HCT116 (cell line): ENCODE data around the gene TDRD3. TPM values are rescaled to one million over a fixed set of nuclear protein-coding genes. Genes with fewer than 3 reads are reported as not detected.

ENCODE experiments used
- ATAC-seq: fragments of 200-7000 bp; cut with Tn5 transposase; 2 replicates; pipeline ENCODE4 v1.9.1; 2020; ENCODE audit warnings: mild to moderate bottlenecking, moderate library complexity
- BruUV-seq: library from RNA; stranded (reverse); fragments of 400-500 nt; replicated peaks from 2 replicates; lab custom pipeline; 2021; lab: Mats Ljungman, UMichigan
- CTCF ChIA-PET: fragments of 300-600 bp; sonication (Branson Sonifier 250); formaldehyde crosslinking; loops from one replicate; lab custom pipeline; 2021; ENCODE audit warnings: antibody characterized with exemption; lab: Charles Lee
- POLR2A ChIA-PET: fragments of 300-600, 350-600 bp; sonication (Branson Sonifier 250); formaldehyde crosslinking; loops from one replicate; lab custom pipeline; 2021; ENCODE audit warnings: antibody characterized with exemption; lab: Charles Lee
- RAD21 ChIA-PET, 2 experiments: fragments of 300-600 bp; sonication (Branson Sonifier 250); formaldehyde crosslinking; loops; one replicate each; lab custom pipeline; 2023; ENCODE audit warnings: low total read pairs in 2 of 2; ENCODE audit not compliant: uncharacterized antibody in 2 of 2, unreplicated experiment in 2 of 2, low non-redundant PET in 1 of 2; lab: Charles Lee
- DNase-seq: peaks from one replicate; pipeline ENCODE4 v3.0.0-alpha.2; 2010; ENCODE audit warnings: low read depth, low spot score
- H2AFZ ChIP-seq: fragments of 200-600 bp; shearing (Covaris generic), sonication (generic); 2 replicates; pipeline ENCODE4 v1.6.1; 2017; ENCODE audit warnings: low read depth, mixed run types, mixed read lengths, antibody characterized with exemption, low read length; ENCODE audit not compliant: poor library complexity, severe bottlenecking
- H3K27ac ChIP-seq: 2 replicates; pipeline ENCODE4 v1.5.1; 2012; ENCODE audit warnings: low read depth, low read length
- H3K27me3 ChIP-seq: fragments of 200-600 bp; sonication (generic); 2 replicates; pipeline ENCODE4 v1.6.1; 2016; ENCODE audit warnings: mixed run types, low read length, mixed read lengths; ENCODE audit not compliant: insufficient read depth
- H3K36me3 ChIP-seq, 2 experiments: fragments of 200-500 bp in 1 of 2; fragments of 200-600 bp in 1 of 2; sonication (Bioruptor generic) in 1 of 2; sonication (generic) in 1 of 2; 2 replicates each; pipeline versions ENCODE4 v1.5.1 to v1.6.1; 2014 to 2016; ENCODE audit warnings: low read length in 2 of 2, inconsistent platforms in 1 of 2, mixed read lengths in 1 of 2, mixed run types in 1 of 2; ENCODE audit not compliant: insufficient read depth in 2 of 2, control insufficient read depth in 1 of 2
- H3K4me1 ChIP-seq, 2 experiments: fragments of 200-600 bp in 1 of 2; sonication (generic) in 1 of 2; 2 replicates each; pipeline versions ENCODE4 v1.5.1 to v1.6.1; 2012 to 2017; ENCODE audit warnings: low read length in 2 of 2, inconsistent platforms in 1 of 2, mild to moderate bottlenecking in 1 of 2, mixed read lengths in 1 of 2, mixed run types in 1 of 2, moderate library complexity in 1 of 2; ENCODE audit not compliant: insufficient read depth in 2 of 2, control insufficient read depth in 1 of 2
- H3K4me2 ChIP-seq: fragments of 200-600 bp; sonication (generic); 2 replicates; pipeline ENCODE4 v1.6.1; 2017; ENCODE audit warnings: mixed run types, low read length, mixed read lengths
- H3K4me3 ChIP-seq, 2 experiments: fragments of 200-600 bp in 1 of 2; sonication (generic) in 1 of 2; replicated peaks in 1 of 2; 2 replicates each; pipeline ENCODE4 v1.5.1; 2011 to 2016; ENCODE audit warnings: low read length in 2 of 2, control low read depth in 1 of 2, low read depth in 1 of 2, mild to moderate bottlenecking in 1 of 2, mixed read lengths in 1 of 2, mixed run types in 1 of 2
- H3K79me2 ChIP-seq: fragments of 200-600 bp; sonication (generic); 2 replicates; pipeline ENCODE4 v1.6.1; 2017; ENCODE audit warnings: mild to moderate bottlenecking, mixed run types, low read length, moderate library complexity, mixed read lengths; ENCODE audit not compliant: insufficient read depth
- H3K9ac ChIP-seq: fragments of 200-600 bp; sonication (generic); 2 replicates; pipeline ENCODE4 v1.6.1; 2016; ENCODE audit warnings: low read length, mixed read lengths
- H3K9me2 ChIP-seq: fragments of 200-600 bp; sonication (generic), shearing (Covaris generic); 2 replicates; pipeline ENCODE4 v1.6.1; 2017; ENCODE audit warnings: mixed run types, mild to moderate bottlenecking, moderate library complexity; ENCODE audit not compliant: insufficient read depth
- H3K9me3 ChIP-seq, 2 experiments: fragments of 200-500 bp in 1 of 2; fragments of 200-600 bp in 1 of 2; sonication (Bioruptor generic) in 1 of 2; sonication (generic) in 1 of 2; 2 replicates each; pipeline ENCODE4 v1.6.1; 2014 to 2017; ENCODE audit warnings: low read length in 2 of 2, mixed read lengths in 2 of 2, inconsistent platforms in 1 of 2, low read depth in 1 of 2, mild to moderate bottlenecking in 1 of 2, mixed run types in 1 of 2, moderate library complexity in 1 of 2; ENCODE audit not compliant: control insufficient read depth in 1 of 2, insufficient read depth in 1 of 2
- H4K20me1 ChIP-seq: fragments of 200-600 bp; sonication (generic), shearing (Covaris generic); 2 replicates; pipeline ENCODE4 v1.6.1; 2017; ENCODE audit warnings: mixed run types, mild to moderate bottlenecking, moderate library complexity; ENCODE audit not compliant: insufficient read depth
- ATF3 ChIP-seq: IDR thresholded peaks from 2 replicates; pipeline ENCODE4 v1.6.1; 2012
- CBX3 ChIP-seq: IDR thresholded peaks from 2 replicates; pipeline ENCODE4 v1.6.1; 2012; ENCODE audit warnings: low read depth
- CEBPB ChIP-seq: IDR thresholded peaks from 2 replicates; pipeline ENCODE4 v1.6.1; 2012; ENCODE audit warnings: low read depth
- CTCF ChIP-seq, 3 experiments: fragments of 200-600 bp in 1 of 3; sonication (generic) in 1 of 3; IDR thresholded peaks in 2 of 3; conservative IDR thresholded peaks in 1 of 3; 2 replicates each; pipeline ENCODE4 v1.5.1; 2012 to 2017; ENCODE audit warnings: low read depth in 2 of 3, low read length in 2 of 3, antibody characterized with exemption in 1 of 3, borderline replicate concordance in 1 of 3, control low read depth in 1 of 3, mild to moderate bottlenecking in 1 of 3, mixed read lengths in 1 of 3, mixed run types in 1 of 3, moderate library complexity in 1 of 3; ENCODE audit not compliant: insufficient read depth in 1 of 3
- EGR1 ChIP-seq: IDR thresholded peaks from 2 replicates; pipeline ENCODE4 v1.6.1; 2012; ENCODE audit warnings: low read depth
- ELF1 ChIP-seq: IDR thresholded peaks from 2 replicates; pipeline ENCODE4 v1.6.1; 2012; ENCODE audit warnings: low read depth, borderline replicate concordance
- EZH2 ChIP-seq: fragments of 200-600 bp; sonication (generic); IDR thresholded peaks from 2 replicates; pipeline ENCODE4 v1.6.1; 2017; ENCODE audit warnings: antibody characterized with exemption, mixed run types
- EZH2phosphoT487 ChIP-seq: fragments of 200-600 bp; IDR thresholded peaks from 2 replicates; pipeline ENCODE4 v1.6.1; 2018; ENCODE audit warnings: antibody characterized with exemption, borderline replicate concordance
- FOSL1 ChIP-seq: IDR thresholded peaks from 2 replicates; pipeline ENCODE4 v1.6.1; 2012; ENCODE audit warnings: low read depth
- JUND ChIP-seq: IDR thresholded peaks from 2 replicates; pipeline ENCODE4 v1.6.1; 2012
- MAX ChIP-seq: IDR thresholded peaks from 2 replicates; pipeline ENCODE4 v1.6.1; 2012
- POLR2A ChIP-seq: IDR thresholded peaks from 2 replicates; pipeline ENCODE4 v1.7.0; 2011; ENCODE audit warnings: borderline replicate concordance; ENCODE audit not compliant: insufficient read depth, insufficient read length; ENCODE audit errors: extremely low read depth
- POLR2AphosphoS5 ChIP-seq: IDR thresholded peaks from 2 replicates; pipeline ENCODE4 v1.6.1; 2011; ENCODE audit warnings: mild to moderate bottlenecking, low read depth, low read length, moderate library complexity
- SIN3A ChIP-seq: IDR thresholded peaks from 2 replicates; pipeline ENCODE4 v1.6.1; 2012; ENCODE audit warnings: low read depth
- TCF7L2 ChIP-seq: IDR thresholded peaks from 2 replicates; pipeline ENCODE4 v1.7.0; 2011; ENCODE audit warnings: borderline replicate concordance, inconsistent platforms; ENCODE audit not compliant: insufficient read depth, insufficient read length; ENCODE audit errors: extremely low read depth
- ZFX ChIP-seq: fragments of 450-650 bp; IDR thresholded peaks from 2 replicates; pipeline ENCODE4 v1.6.1; 2017
- intact Hi-C: fragments of 100-400 bp; cut with micrococcal nuclease; formaldehyde crosslinking; loops from 2 replicates; pipeline ENCODE4 v1.10.0; 2022
- total RNA-seq: library from RNA; stranded (reverse); gene quantifications from one replicate; pipeline ENCODE4 v1.2.1, GENCODE V29; 2021; ENCODE audit not compliant: unreplicated experiment

Gene TDRD3
- total RNA-seq, 1 experiment from 2014 or later = 16.9 TPM

DNA sequence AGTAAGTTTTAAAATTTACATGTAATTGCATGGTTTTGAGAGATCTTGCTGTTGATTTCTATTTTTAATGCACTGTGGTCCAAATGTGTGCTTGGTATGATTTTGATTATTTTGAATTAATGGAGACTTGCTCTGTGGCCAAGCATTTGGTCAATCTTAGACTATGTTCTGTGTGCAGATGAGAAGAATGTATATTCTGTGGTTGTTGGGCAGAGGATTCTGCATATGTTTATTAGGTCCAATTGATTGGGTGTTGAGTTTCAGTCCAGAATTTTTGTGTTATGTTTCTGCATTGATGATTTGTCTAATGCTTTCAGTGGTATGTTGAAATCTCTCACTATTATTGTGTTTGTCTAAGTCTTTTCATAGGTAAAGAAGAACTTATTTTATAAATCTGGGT is 82.3 kb downstream of the TDRD3 start:
- ChIA-PET CTCF (no interaction called here), POLR2A (interaction anchor here (0.6 kb wide), 1 partner anchor 11 kb away, joined by 3 read pairs; no protein-coding TSS in a partner anchor), RAD21 (no interaction called here)
- no peaks in the 10 kb centered on the region for H3K36me3 ChIP-seq
- no peak overlapping the region for H3K4me3 ChIP-seq
- TF ChIP-seq JUND (no peak), POLR2AphosphoS5 (no peak), CBX3 (no peak), EZH2phosphoT487 (no peak), ZFX (no peak), EGR1 (no peak), ATF3 (no peak), CTCF (IDR thresholded peaks at IDR 0.05 in 2 of 3, conservative IDR thresholded peaks at IDR 0.05 in 1 of 3; ENCODE audit: borderline replicate concordance in 1 of 3, insufficient read depth in 1 of 3, low read depth in 2 of 3, low read length in 2 of 3) (no peak), POLR2A (no peak), FOSL1 (no peak), SIN3A (no peak), CEBPB (no peak), TCF7L2 (no peak), MAX (no peak), EZH2 (no peak), ELF1 (no peak)
- no peak for ATAC-seq
- DNase-seq = no peak
- H2AFZ ChIP-seq = no peak overlapping the region
- H3K27ac ChIP-seq = no peak overlapping the region
- H4K20me1 ChIP-seq = no peaks in the 10 kb centered on the region
- no peaks in the 10 kb centered on the region for H3K79me2 ChIP-seq
- no peaks in the 10 kb centered on the region for H3K4me1 ChIP-seq
- H3K9ac ChIP-seq = no peak overlapping the region
- H3K9me3 ChIP-seq = no peaks in the 10 kb centered on the region
- H3K9me2 ChIP-seq = no peaks in the 10 kb centered on the region
- H3K27me3 ChIP-seq = no peaks in the 10 kb centered on the region
- H3K4me2 ChIP-seq = no peak overlapping the region
- no TSS peak for BruUV-seq
- intact Hi-C loops = no loop called here
